ENCODE measurements around the gene CCDC172.

CCDC172 gene

GRCh38 chr10:116324951-116325635, 845 bp downstream of the CCDC172 start:
- Histone ChIP-seq H3K4me1 (ENCODE audit: control insufficient read depth, insufficient read depth, low read length) (no peaks in the 10 kb centered on the region), H3K27ac (ENCODE audit: extremely low read depth, low read depth, low read length) (no peak overlapping the region), H3K4me3 (ENCODE audit: low read depth, low read length) (no peak overlapping the region), H3K36me3 (ENCODE audit: control insufficient read depth in 2 of 2, insufficient read depth in 1 of 2, low read length in 2 of 2) (no peaks in the 10 kb centered on the region), H3K9me3 (ENCODE audit: control insufficient read depth, insufficient read depth, low read depth, low read length) (no peaks in the 10 kb centered on the region)
- ChIA-PET CTCF (no interaction called here), POLR2A (no interaction called here)
- TF ChIP-seq BCL11A (tag by site-specific recombination; IDR thresholded peaks at IDR 0.05; ENCODE audit: low read depth) (no peak), MZF1 (tag by site-specific recombination; IDR thresholded peaks at IDR 0.05; ENCODE audit: borderline replicate concordance) (no peak), ZNF561 (tag by site-specific recombination; IDR thresholded peaks at IDR 0.05; ENCODE audit: borderline replicate concordance) (no peak), ZNF280C (tag by site-specific recombination; IDR thresholded peaks at IDR 0.05) (no peak), ZXDB (tag by site-specific recombination; IDR thresholded peaks at IDR 0.05) (no peak), TCF7L2 (IDR thresholded peaks at IDR 0.05; ENCODE audit: borderline replicate concordance, low read depth, low read length) (no peak), ZNF48 (tag by site-specific recombination; IDR thresholded peaks at IDR 0.05) (no peak), ZNF768 (tag by site-specific recombination; IDR thresholded peaks at IDR 0.05) (no peak), ZNF560 (tag by site-specific recombination; IDR thresholded peaks at IDR 0.05; ENCODE audit: borderline replicate concordance) (no peak)
- TF ChIP-seq, protein P1, sequence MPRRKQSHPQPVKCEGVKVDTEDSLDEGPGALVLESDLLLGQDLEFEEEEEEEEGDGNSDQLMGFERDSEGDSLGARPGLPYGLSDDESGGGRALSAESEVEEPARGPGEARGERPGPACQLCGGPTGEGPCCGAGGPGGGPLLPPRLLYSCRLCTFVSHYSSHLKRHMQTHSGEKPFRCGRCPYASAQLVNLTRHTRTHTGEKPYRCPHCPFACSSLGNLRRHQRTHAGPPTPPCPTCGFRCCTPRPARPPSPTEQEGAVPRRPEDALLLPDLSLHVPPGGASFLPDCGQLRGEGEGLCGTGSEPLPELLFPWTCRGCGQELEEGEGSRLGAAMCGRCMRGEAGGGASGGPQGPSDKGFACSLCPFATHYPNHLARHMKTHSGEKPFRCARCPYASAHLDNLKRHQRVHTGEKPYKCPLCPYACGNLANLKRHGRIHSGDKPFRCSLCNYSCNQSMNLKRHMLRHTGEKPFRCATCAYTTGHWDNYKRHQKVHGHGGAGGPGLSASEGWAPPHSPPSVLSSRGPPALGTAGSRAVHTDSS (tag by site-specific recombination; IDR thresholded peaks at IDR 0.05) = no peak

DNA sequence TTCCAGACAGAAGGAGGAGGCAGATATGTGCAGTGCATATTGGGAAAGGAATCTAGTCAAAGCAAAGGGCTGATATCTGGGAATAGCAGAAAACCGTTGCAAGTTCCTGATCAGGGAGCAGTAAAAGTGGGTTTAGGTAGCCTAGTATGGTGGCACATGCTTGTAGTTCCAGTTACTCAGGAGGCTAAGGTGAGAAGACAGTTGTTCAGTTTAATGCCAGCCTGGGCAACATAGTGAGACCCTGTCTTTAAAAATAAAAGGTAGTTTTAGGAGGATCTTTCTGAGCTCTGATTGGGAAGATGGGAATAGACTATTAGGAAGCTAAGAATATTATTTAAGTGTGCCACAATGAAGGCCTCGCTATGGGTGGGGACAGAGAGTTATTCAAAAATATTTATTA, 1.7 kb downstream of the CCDC172 start:
- H3K4me3 ChIP-seq (ENCODE audit: low read depth, low read length) = no peak overlapping the region
- ChIA-PET CTCF (no interaction called here), POLR2A (no interaction called here)
- TF ChIP-seq TRIM28 (IDR thresholded peaks at IDR 0.05; ENCODE audit: borderline replicate concordance, low read length) (no peak), ZNF433 (tag by site-specific recombination; IDR thresholded peaks at IDR 0.05; ENCODE audit: low read depth) (no peak), ZNF266 (tag by site-specific recombination; IDR thresholded peaks at IDR 0.05; ENCODE audit: low read depth) (no peak), SP7 (tag by site-specific recombination; IDR thresholded peaks at IDR 0.05) (no peak), ZNF140 (tag by site-specific recombination; IDR thresholded peaks at IDR 0.05) (no peak), SCRT1 (tag by site-specific recombination; IDR thresholded peaks at IDR 0.05; ENCODE audit: borderline replicate concordance) (no peak), ZNF596 (tag by site-specific recombination; IDR thresholded peaks at IDR 0.05) (no peak), ZNF121 (tag by site-specific recombination; IDR thresholded peaks at IDR 0.05) (no peak), ZNF341 (tag by site-specific recombination; IDR thresholded peaks at IDR 0.05; ENCODE audit: low read depth) (no peak), ZNF391 (tag by site-specific recombination; IDR thresholded peaks at IDR 0.05; ENCODE audit: borderline replicate concordance, low read depth) (no peak), SCRT2 (tag by site-specific recombination; IDR thresholded peaks at IDR 0.05) (no peak), YY1 (tag by site-specific recombination; IDR thresholded peaks at IDR 0.05) (no peak), HOXC10 (CRISPR knock-in tag; IDR thresholded peaks at IDR 0.05) (no peak), GLIS1 (tag by site-specific recombination; IDR thresholded peaks at IDR 0.05) (no peak), ZNF274 (IDR thresholded peaks at IDR 0.05; ENCODE audit: low read length) (no peak), ZNF274 (tag by site-specific recombination; IDR thresholded peaks at IDR 0.05; ENCODE audit: borderline replicate concordance) (no peak), ZNF791 (tag by site-specific recombination; IDR thresholded peaks at IDR 0.05) (no peak), ZNF658 (tag by site-specific recombination; IDR thresholded peaks at IDR 0.05) (no peak), ZSCAN30 (tag by site-specific recombination; IDR thresholded peaks at IDR 0.05) (no peak), ZNF76 (tag by site-specific recombination; IDR thresholded peaks at IDR 0.05; ENCODE audit: borderline replicate concordance, low read depth) (no peak)
- TF ChIP-seq, protein P2, sequence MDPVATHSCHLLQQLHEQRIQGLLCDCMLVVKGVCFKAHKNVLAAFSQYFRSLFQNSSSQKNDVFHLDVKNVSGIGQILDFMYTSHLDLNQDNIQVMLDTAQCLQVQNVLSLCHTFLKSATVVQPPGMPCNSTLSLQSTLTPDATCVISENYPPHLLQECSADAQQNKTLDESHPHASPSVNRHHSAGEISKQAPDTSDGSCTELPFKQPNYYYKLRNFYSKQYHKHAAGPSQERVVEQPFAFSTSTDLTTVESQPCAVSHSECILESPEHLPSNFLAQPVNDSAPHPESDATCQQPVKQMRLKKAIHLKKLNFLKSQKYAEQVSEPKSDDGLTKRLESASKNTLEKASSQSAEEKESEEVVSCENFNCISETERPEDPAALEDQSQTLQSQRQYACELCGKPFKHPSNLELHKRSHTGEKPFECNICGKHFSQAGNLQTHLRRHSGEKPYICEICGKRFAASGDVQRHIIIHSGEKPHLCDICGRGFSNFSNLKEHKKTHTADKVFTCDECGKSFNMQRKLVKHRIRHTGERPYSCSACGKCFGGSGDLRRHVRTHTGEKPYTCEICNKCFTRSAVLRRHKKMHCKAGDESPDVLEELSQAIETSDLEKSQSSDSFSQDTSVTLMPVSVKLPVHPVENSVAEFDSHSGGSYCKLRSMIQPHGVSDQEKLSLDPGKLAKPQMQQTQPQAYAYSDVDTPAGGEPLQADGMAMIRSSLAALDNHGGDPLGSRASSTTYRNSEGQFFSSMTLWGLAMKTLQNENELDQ (tag by site-specific recombination; IDR thresholded peaks at IDR 0.05; ENCODE audit: low read depth) = no peak
- H3K27ac ChIP-seq (ENCODE audit: extremely low read depth, low read depth, low read length) = no peak overlapping the region
- H3K9me3 ChIP-seq (ENCODE audit: control insufficient read depth, insufficient read depth, low read depth, low read length) = no peaks in the 10 kb centered on the region
- no peaks in the 10 kb centered on the region for H3K36me3 ChIP-seq (ENCODE audit: control insufficient read depth in 2 of 2, insufficient read depth in 1 of 2, low read length in 2 of 2)
- H3K4me1 ChIP-seq (ENCODE audit: control insufficient read depth, insufficient read depth, low read length) = no peaks in the 10 kb centered on the region

All from HEK293 (cell line).